Fibroblast of the conjunctiva (primary cell): ENCODE data around the gene DNAH1.

Experiments
- DNase-seq: peaks from one replicate; pipeline ENCODE4 v3.0.0-alpha.2; 2010; ENCODE audit warnings: low read depth

The DNAH1 gene

DNA sequence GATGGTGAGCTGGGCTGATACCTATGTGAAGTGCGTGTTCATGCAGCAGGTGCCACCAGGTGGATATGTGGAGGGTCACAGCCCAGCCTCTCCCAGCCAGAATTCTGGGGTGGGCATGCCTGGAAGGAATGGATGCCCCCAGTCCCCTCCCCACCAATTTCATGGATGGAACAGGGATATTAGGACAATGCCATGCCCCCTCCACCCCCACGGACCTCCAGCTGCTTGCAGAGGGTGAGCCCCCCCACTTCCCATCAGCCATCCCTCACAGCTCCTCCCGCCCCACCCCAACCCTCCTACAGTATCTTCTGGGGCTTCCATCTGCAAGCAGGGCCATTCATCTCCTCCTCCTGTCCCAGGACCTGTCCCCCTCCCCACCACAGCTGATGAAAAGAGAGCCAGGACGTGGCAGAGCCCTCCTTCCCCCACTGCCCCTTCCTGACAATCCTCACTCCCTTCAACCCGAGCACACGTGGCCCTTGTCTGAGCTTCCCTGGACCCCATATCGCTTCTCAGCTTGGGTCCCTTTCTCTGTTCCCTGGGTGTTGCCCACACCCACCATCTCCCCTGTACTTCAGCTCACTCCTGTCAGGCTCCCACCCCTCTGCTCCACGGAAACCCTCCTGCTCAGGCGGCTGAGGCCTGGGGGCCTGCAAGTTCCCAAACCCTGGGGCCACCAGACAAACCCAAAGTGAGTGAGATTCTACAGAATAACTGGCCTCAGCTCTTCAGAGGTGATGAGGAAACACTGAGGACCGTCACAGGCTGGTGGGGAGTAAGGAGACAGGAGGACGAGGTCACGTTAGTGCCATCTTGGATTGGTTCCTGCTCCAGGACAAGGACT, 131.6 kb downstream of the DNAH1 start:
- no peak for DNase-seq
